ENCODE measurements around the gene XRCC4. TPM values are rescaled to one million over a fixed set of nuclear protein-coding genes. Genes with fewer than 3 reads are reported as not detected.
"Not testable (repeated sequence)": the region's sequence is repeated elsewhere in the genome, so short reads cannot be mapped to it uniquely, and the experiment has no call there.

Gene XRCC4
- total RNA-seq, 4 donors from 2014 or later = 1.8 to 3.5 (median 2.6) TPM

DNA sequence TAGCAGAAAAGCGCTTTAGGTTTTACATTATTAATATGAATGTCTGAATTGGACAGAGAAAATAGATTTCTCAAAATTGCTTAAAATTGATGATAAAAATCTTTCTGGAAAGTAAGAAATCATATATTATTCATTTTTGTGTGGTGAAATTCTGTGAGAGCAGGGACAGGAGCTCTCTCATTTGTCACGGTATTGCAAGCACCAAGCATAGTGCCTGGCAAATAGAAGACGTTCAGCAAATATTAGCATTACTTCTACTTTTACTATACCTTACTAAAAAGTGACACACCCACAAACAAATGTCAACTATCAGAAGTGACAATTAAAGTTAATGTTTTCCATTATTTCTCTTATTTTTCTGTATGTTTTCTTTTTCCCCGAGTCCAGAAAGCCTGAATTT lies 69.1 kb downstream of the XRCC4 start:
- no peak overlapping the region for H3K27ac ChIP-seq
- ATAC-seq (no peak), DNase-seq (no peak)
- no peaks in the 10 kb centered on the region for H3K9me3 ChIP-seq
- in situ Hi-C loops (cut with MboI; ENCODE audit: low sequenced_read_pairs in 4 of 4) = no loop called here
- TF ChIP-seq POLR2A (IDR thresholded peaks at IDR 0.05) = no peak
- TF ChIP-seq, protein P1, sequence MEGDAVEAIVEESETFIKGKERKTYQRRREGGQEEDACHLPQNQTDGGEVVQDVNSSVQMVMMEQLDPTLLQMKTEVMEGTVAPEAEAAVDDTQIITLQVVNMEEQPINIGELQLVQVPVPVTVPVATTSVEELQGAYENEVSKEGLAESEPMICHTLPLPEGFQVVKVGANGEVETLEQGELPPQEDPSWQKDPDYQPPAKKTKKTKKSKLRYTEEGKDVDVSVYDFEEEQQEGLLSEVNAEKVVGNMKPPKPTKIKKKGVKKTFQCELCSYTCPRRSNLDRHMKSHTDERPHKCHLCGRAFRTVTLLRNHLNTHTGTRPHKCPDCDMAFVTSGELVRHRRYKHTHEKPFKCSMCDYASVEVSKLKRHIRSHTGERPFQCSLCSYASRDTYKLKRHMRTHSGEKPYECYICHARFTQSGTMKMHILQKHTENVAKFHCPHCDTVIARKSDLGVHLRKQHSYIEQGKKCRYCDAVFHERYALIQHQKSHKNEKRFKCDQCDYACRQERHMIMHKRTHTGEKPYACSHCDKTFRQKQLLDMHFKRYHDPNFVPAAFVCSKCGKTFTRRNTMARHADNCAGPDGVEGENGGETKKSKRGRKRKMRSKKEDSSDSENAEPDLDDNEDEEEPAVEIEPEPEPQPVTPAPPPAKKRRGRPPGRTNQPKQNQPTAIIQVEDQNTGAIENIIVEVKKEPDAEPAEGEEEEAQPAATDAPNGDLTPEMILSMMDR (IDR thresholded peaks at IDR 0.05 in 4 of 5, conservative IDR thresholded peaks at IDR 0.05 in 1 of 5) = no peak
- no peaks in the 10 kb centered on the region for H3K4me1 ChIP-seq
- intact Hi-C loops (cut with DNase I; ENCODE audit: low total_unique reads) = no loop called here
- no peak overlapping the region for H3K4me3 ChIP-seq
- H3K27me3 ChIP-seq = no peaks in the 10 kb centered on the region
- H3K36me3 ChIP-seq = no peaks in the 10 kb centered on the region

DNA sequence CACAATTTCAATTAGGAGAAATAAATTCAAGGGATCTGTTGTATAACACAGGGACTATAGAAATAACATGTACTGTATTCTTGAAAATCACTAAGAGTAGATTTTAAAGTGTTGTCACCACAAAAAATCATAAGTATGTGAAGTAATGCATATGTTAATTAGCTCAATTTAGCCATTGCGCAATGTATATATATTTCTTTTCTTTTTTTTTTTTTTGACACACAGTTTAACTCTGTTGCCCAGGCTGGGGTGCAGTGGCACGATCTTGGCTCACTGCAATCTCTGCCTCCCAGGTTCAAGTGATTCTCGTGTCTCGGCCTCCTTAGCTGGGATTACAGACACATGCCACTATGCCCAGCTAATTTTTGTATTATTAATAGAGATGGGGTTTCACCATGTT lies 70.2 kb downstream of the XRCC4 start:
- H3K4me1 ChIP-seq = no peaks in the 10 kb centered on the region
- TF ChIP-seq, protein P1 (IDR thresholded peaks at IDR 0.05 in 4 of 5, conservative IDR thresholded peaks at IDR 0.05 in 1 of 5) = no peak
- TF ChIP-seq POLR2A (IDR thresholded peaks at IDR 0.05) = no peak
- H3K9me3 ChIP-seq = no peaks in the 10 kb centered on the region
- in situ Hi-C loops (cut with MboI; ENCODE audit: low sequenced_read_pairs in 4 of 4) = no loop called here
- ATAC-seq (no peak), DNase-seq (no peak)
- intact Hi-C loops (cut with DNase I; ENCODE audit: low total_unique reads) = no loop called here
- H3K4me3 ChIP-seq = no peak overlapping the region
- no peak overlapping the region for H3K27ac ChIP-seq
- no peaks in the 10 kb centered on the region for H3K36me3 ChIP-seq
- no peaks in the 10 kb centered on the region for H3K27me3 ChIP-seq

DNA sequence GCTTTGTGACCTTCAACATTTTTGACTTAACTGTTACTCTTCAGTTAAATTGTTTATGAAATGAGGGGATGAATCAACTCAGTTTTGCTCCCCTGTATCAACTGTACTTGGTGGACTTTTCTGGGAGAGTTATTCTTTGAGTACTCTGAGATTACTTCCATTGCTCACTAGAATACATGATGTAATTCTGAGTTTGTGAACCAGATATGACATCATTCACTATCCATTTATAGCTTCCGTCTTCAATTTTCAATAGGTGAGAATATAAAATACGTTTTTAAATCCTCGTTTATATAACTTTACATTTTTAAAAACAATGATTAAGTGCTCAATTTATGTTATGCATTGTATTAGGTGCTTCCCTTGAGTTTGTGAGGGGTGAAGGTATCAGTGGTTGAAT lies 71.0 kb downstream of the XRCC4 start:
- in situ Hi-C loops (cut with MboI; ENCODE audit: low sequenced_read_pairs in 4 of 4) (no loop called here), intact Hi-C loops (cut with DNase I; ENCODE audit: low total_unique reads) (no loop called here)
- TF ChIP-seq POLR2A (IDR thresholded peaks at IDR 0.05) = no peak
- TF ChIP-seq, protein P1 (IDR thresholded peaks at IDR 0.05 in 4 of 5, conservative IDR thresholded peaks at IDR 0.05 in 1 of 5) = no peak
- Histone ChIP-seq H3K27ac (no peak overlapping the region), H3K9me3 (no peaks in the 10 kb centered on the region), H3K27me3 (no peaks in the 10 kb centered on the region), H3K4me3 (no peak overlapping the region), H3K36me3 (no peaks in the 10 kb centered on the region), H3K4me1 (no peaks in the 10 kb centered on the region)
- DNase-seq = no peak
- ATAC-seq = no peak

DNA sequence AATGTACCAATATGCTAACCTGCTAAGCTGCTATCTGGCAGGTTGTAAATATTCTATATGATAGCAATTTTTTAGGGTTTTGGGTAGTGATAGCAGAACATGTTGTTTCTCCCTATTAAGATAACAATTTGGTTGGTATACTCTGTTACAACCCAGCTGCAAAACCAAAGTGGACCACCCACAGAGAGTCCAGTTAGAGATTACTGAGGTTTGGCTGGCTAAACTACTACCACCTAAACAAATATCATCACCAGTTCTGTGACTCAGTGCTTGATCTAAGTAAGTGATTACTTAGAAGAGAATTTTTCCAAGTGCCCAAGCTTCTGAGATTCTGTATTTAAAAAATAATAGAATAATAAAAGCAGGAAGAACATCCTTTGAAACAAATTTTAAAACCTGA lies 72.3 kb downstream of the XRCC4 start:
- no peak for DNase-seq
- TF ChIP-seq, protein P1 (IDR thresholded peaks at IDR 0.05 in 4 of 5, conservative IDR thresholded peaks at IDR 0.05 in 1 of 5) = no peak
- TF ChIP-seq POLR2A (IDR thresholded peaks at IDR 0.05) = no peak
- no peaks in the 10 kb centered on the region for H3K36me3 ChIP-seq
- no peak for ATAC-seq
- intact Hi-C loops (cut with DNase I; ENCODE audit: low total_unique reads) = no loop called here
- no peaks in the 10 kb centered on the region for H3K4me1 ChIP-seq
- in situ Hi-C loops (cut with MboI; ENCODE audit: low sequenced_read_pairs in 4 of 4) = no loop called here
- no peaks in the 10 kb centered on the region for H3K27me3 ChIP-seq
- no peak overlapping the region for H3K27ac ChIP-seq
- H3K4me3 ChIP-seq = no peak overlapping the region
- H3K9me3 ChIP-seq = no peaks in the 10 kb centered on the region

DNA sequence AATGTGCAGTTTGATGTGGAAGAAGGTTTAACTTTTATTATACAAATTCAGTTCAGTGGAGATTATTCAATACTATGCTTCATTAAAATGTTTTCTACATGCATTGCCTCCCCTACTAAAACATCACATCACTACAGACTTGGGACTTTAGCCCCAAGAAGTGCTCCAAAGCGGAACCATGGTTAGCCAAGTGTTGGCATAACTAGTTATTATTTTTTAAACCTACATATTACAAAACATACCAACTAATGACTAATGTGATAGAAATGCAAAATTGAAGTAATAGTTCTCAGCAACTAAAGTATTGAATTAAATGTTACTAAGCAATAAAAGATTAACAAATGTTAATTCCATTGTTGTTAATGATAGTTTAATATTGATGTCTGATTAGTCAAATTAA lies 74.5 kb downstream of the XRCC4 start:
- H3K4me3 ChIP-seq = no peak overlapping the region
- no peak for DNase-seq
- in situ Hi-C loops (cut with MboI; ENCODE audit: low sequenced_read_pairs in 4 of 4) = no loop called here
- H3K36me3 ChIP-seq = no peaks in the 10 kb centered on the region
- H3K27me3 ChIP-seq = no peaks in the 10 kb centered on the region
- no peak for ATAC-seq
- H3K9me3 ChIP-seq = no peaks in the 10 kb centered on the region
- intact Hi-C loops (cut with DNase I; ENCODE audit: low total_unique reads) = no loop called here
- no peaks in the 10 kb centered on the region for H3K4me1 ChIP-seq
- H3K27ac ChIP-seq = no peak overlapping the region
- no peak for TF ChIP-seq POLR2A (IDR thresholded peaks at IDR 0.05)
- TF ChIP-seq, protein P1 (IDR thresholded peaks at IDR 0.05 in 4 of 5, conservative IDR thresholded peaks at IDR 0.05 in 1 of 5) = no peak

DNA sequence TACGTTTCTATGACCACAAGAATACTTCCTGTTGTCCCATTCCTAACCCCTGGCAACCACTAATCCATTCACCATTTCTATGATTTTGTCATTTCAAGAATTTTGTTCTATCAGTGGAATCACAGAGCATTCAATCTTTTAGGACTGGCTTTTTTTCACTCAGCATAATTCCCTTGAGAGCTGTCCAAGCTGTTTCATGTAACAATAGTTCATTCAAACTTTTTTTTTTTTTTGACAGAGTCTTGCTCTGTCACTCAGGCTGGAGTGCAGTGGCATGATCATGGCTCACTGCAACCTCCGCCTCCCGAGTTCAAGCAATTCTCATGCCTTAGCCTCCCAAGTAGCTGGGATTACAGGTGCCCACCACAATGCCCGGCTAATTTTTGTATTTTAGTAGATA lies 75.6 kb downstream of the XRCC4 start:
- H3K4me1 ChIP-seq; DNase-seq; H3K9me3 ChIP-seq; in situ Hi-C loops (cut with MboI; ENCODE audit: low sequenced_read_pairs in 4 of 4); H3K4me3 ChIP-seq; intact Hi-C loops (cut with DNase I; ENCODE audit: low total_unique reads); H3K27me3 ChIP-seq; H3K36me3 ChIP-seq; H3K27ac ChIP-seq; ATAC-seq: not testable (repeated sequence)

Data from gastrocnemius medialis (tissue), 4 donors.